HEK293T (cell line): Measurements from ENCODE around the gene TPCN2.

Source experiments
- BHLHE40 ChIP-seq: fragments of 450-650 bp; IDR thresholded peaks from 2 replicates; pipeline ENCODE4 v1.6.1; 2016; ENCODE audit warnings: mild to moderate bottlenecking, moderate library complexity, borderline replicate concordance
- FOXM1 ChIP-seq: fragments of 450-650 bp; IDR thresholded peaks from 2 replicates; pipeline ENCODE4 v1.6.1; 2017; ENCODE audit warnings: mild to moderate bottlenecking, borderline replicate concordance

DNA sequence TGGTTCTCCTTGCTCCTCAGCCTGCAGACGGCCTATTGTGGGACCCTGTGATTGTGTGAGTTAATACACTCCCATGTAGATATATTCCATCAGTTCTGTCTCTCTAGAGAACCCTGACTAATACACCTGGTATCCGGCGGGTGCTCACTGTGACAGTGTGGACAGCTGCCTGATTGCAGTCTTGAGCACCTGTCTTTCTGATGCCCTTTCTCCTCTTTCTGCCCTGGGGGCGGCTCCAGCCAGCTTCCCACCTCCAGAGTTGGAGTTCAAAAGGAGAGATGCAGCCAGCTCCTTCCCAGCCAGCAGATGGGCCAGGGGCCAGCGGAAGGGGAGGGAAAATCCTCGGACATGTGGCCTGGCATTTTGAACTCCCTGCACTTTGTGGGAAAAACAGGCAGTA lies 122.0 kb downstream of the TPCN2 start:
- TF ChIP-seq BHLHE40 (no peak), FOXM1 (no peak)
